Stomach (tissue), 9 donors: ENCODE results near the gene ATP8A1. TPM values are rescaled to one million over a fixed set of nuclear protein-coding genes. Genes with fewer than 3 reads are reported as not detected.
A peak's percentile ranks its signal among the peaks of the same experiment; 100 is the strongest.

Experiments
- DNase-seq, 2 donors: peaks; one replicate each; pipeline versions ENCODE4 v3.0.0 to v3.0.0-alpha.2; 2013 to 2019
- H3K27ac ChIP-seq, 5 donors: fragments of 200-600 bp in 4 of 5; sonication (generic) in 4 of 5; one replicate each; pipeline ENCODE4 v1.5.1; 2013 to 2019; ENCODE audit warnings: mild to moderate bottlenecking in 1 of 5, moderate library complexity in 1 of 5
- H3K27me3 ChIP-seq, 3 donors: fragments of 200-600 bp; sonication (generic); one replicate each; pipeline ENCODE4 v1.5.1; 2017 to 2019; ENCODE audit warnings: mixed run types in 1 of 3
- H3K36me3 ChIP-seq, 4 donors: fragments of 200-600 bp; sonication (generic); 1 replicate in 3 of 4; 2 replicates in 1 of 4; pipeline ENCODE4 v1.5.1; 2016 to 2019
- H3K4me1 ChIP-seq, 4 donors: fragments of 200-600 bp; sonication (generic); one replicate each; pipeline ENCODE4 v1.5.1; 2016 to 2019
- H3K4me3 ChIP-seq, 4 donors: fragments of 200-600 bp; sonication (generic) in 3 of 4; one replicate each; pipeline ENCODE4 v1.5.1; 2016 to 2019; ENCODE audit warnings: mild to moderate bottlenecking in 1 of 4
- H3K9me3 ChIP-seq, 4 donors: fragments of 200-600 bp; sonication (generic); one replicate each; pipeline ENCODE4 v1.5.1; 2016 to 2019
- CTCF ChIP-seq, 7 experiments: fragments of 450-650 bp in 4 of 7; fragments of 200-600 bp in 3 of 7; sonication (generic) in 3 of 7; IDR thresholded peaks; one replicate each; pipeline ENCODE4 v1.5.1; 2016 to 2019; ENCODE audit warnings: antibody characterized with exemption in 7 of 7, control low read depth in 2 of 7, mild to moderate bottlenecking in 1 of 7
- EP300 ChIP-seq: sonication (generic); formaldehyde crosslinking; IDR thresholded peaks from one replicate; pipeline ENCODE4 v1.6.1; 2017; ENCODE audit warnings: antibody characterized with exemption
- POLR2A ChIP-seq, 4 donors: fragments of 450-650 bp; IDR thresholded peaks; one replicate each; pipeline ENCODE4 v1.6.1; 2016; ENCODE audit warnings: antibody characterized with exemption in 4 of 4, control low read depth in 2 of 4, mild to moderate bottlenecking in 1 of 4, moderate library complexity in 1 of 4
- POLR2AphosphoS5 ChIP-seq, 3 donors: sonication (generic); formaldehyde crosslinking; IDR thresholded peaks; one replicate each; pipeline ENCODE4 v1.6.1; 2016; ENCODE audit warnings: antibody characterized with exemption in 3 of 3
- WGBS, 5 donors: extraction: QIAGEN DNeasy Blood & Tissue Kit in 3 of 5; methylation state at CpG; one replicate each; pipeline versions ENCODE4 v1.1.5 to v1.1.7; 2013 to 2018; 5-methylcytosine and 5-hydroxymethylcytosine counted together
- intact Hi-C: fragments of 100-400 bp; cut with DNase I; formaldehyde crosslinking; loops from one replicate; pipeline ENCODE4 v1.15.1; 2023; ENCODE audit warnings: low total_unique reads
- polyA plus RNA-seq, 3 donors: library from polyadenylated mRNA; stranded (reverse); fragments of 200-250 nt; gene quantifications; one replicate each; pipeline ENCODE4 v1.2.3, GENCODE V29; 2013
- total RNA-seq, 5 donors: library from RNA; depleted of rRNA; stranded (reverse); fragments of >200 nt; gene quantifications; one replicate each; pipeline versions ENCODE4 v1.1.0 to v1.2.3, GENCODE V29; 2014 to 2016
- donor health status: healthy with polysubstance abuse.
- donor health status: Bipolar disorder and iron deficiency.
- donor health status: healthy.

The ATP8A1 gene
- total and polyA plus RNA-seq, 8 donors, result 2.6 to 104 (median 33.2) TPM

GRCh38 chr4:42637104-42637503 is 19.8 kb downstream of the ATP8A1 start:
- H3K27ac ChIP-seq, result no peak overlapping the region
- H3K9me3 ChIP-seq, result no peaks in the 10 kb centered on the region
- H3K4me1 ChIP-seq, result peaks cover 0 to 42% (median 11%) of the 10 kb centered on the region in 4 donors
- no peak overlapping the region for H3K4me3 ChIP-seq
- no peak for DNase-seq
- H3K27me3 ChIP-seq, result no peaks in the 10 kb centered on the region
- intact Hi-C loops, result no loop called here
- no peaks in the 10 kb centered on the region for H3K36me3 ChIP-seq
- WGBS, 5 donors, result 81 to 92% (median 89%) methylated on average over 3 of the region's 3 CpGs
- TF ChIP-seq POLR2AphosphoS5 (IDR thresholded peaks at IDR 0.05) (no peak), EP300 (no peak), POLR2A (IDR thresholded peaks at IDR 0.05) (no peak)

- H3K9me3 ChIP-seq, result no peaks in the 10 kb centered on the region
- no peaks in the 10 kb centered on the region for H3K27me3 ChIP-seq
- TF ChIP-seq POLR2A (IDR thresholded peaks at IDR 0.05) (no peak), CTCF (IDR thresholded peaks at IDR 0.05) (no peak), EP300 (no peak), POLR2AphosphoS5 (IDR thresholded peaks at IDR 0.05) (no peak)
- peak in 1 of 2 donors; percentile 24 for DNase-seq
- no peak overlapping the region for H3K4me3 ChIP-seq
- intact Hi-C loops, result no loop called here
- H3K36me3 ChIP-seq, result no peaks in the 10 kb centered on the region
- 86 to 93% (median 90%) methylated on average over 3 of the region's 3 CpGs for WGBS, 5 donors
- peaks cover 0 to 37% (median 11%) of the 10 kb centered on the region in 4 donors for H3K4me1 ChIP-seq
- no peak overlapping the region for H3K27ac ChIP-seq
Measured at GRCh38 chr4:42636645-42636949, 20.3 kb downstream of the ATP8A1 start.

- Histone ChIP-seq H3K36me3 (no peaks in the 10 kb centered on the region), H3K27ac (no peak overlapping the region), H3K4me1 (peaks cover 2 to 22% (median 9%) of the 10 kb centered on the region in 4 donors), H3K27me3 (no peaks in the 10 kb centered on the region), H3K4me3 (no peak overlapping the region), H3K9me3 (no peaks in the 10 kb centered on the region)
- intact Hi-C loops, result no loop called here
- 54 to 77% (median 62%) methylated on average over 5 of the region's 5 CpGs for WGBS, 5 donors
- no peak for DNase-seq
- no peak for TF ChIP-seq CTCF (IDR thresholded peaks at IDR 0.05)
- no peak for TF ChIP-seq POLR2A (IDR thresholded peaks at IDR 0.05)
Measured at GRCh38 chr4:42633605-42634388, 23.1 kb downstream of the ATP8A1 start.

GRCh38 chr4:42632653-42633382 is 24.1 kb downstream of the ATP8A1 start:
- no peak for TF ChIP-seq POLR2AphosphoS5 (IDR thresholded peaks at IDR 0.05)
- no peak for TF ChIP-seq EP300
- TF ChIP-seq POLR2A (IDR thresholded peaks at IDR 0.05), result no peak
- no peak for TF ChIP-seq CTCF (IDR thresholded peaks at IDR 0.05)
- Histone ChIP-seq H3K9me3 (no peaks in the 10 kb centered on the region), H3K27ac (no peak overlapping the region), H3K4me3 (no peak overlapping the region), H3K4me1 (peaks cover 9 to 27% (median 16%) of the 10 kb centered on the region in 4 donors), H3K27me3 (no peaks in the 10 kb centered on the region), H3K36me3 (no peaks in the 10 kb centered on the region)
- DNase-seq, result no peak
- intact Hi-C loops, result no loop called here
- 71 to 82% (median 74%) methylated on average over 3 of the region's 3 CpGs for WGBS, 5 donors
